ENCODE results near the gene XRN2. TPM values are rescaled to one million over a fixed set of nuclear protein-coding genes. Genes with fewer than 3 reads are reported as not detected.

XRN2 gene, protein sequence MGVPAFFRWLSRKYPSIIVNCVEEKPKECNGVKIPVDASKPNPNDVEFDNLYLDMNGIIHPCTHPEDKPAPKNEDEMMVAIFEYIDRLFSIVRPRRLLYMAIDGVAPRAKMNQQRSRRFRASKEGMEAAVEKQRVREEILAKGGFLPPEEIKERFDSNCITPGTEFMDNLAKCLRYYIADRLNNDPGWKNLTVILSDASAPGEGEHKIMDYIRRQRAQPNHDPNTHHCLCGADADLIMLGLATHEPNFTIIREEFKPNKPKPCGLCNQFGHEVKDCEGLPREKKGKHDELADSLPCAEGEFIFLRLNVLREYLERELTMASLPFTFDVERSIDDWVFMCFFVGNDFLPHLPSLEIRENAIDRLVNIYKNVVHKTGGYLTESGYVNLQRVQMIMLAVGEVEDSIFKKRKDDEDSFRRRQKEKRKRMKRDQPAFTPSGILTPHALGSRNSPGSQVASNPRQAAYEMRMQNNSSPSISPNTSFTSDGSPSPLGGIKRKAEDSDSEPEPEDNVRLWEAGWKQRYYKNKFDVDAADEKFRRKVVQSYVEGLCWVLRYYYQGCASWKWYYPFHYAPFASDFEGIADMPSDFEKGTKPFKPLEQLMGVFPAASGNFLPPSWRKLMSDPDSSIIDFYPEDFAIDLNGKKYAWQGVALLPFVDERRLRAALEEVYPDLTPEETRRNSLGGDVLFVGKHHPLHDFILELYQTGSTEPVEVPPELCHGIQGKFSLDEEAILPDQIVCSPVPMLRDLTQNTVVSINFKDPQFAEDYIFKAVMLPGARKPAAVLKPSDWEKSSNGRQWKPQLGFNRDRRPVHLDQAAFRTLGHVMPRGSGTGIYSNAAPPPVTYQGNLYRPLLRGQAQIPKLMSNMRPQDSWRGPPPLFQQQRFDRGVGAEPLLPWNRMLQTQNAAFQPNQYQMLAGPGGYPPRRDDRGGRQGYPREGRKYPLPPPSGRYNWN
- 10 to 100 TPM; 55.5 to 80.8 (median 68.4) TPM for total RNA-seq

DNA sequence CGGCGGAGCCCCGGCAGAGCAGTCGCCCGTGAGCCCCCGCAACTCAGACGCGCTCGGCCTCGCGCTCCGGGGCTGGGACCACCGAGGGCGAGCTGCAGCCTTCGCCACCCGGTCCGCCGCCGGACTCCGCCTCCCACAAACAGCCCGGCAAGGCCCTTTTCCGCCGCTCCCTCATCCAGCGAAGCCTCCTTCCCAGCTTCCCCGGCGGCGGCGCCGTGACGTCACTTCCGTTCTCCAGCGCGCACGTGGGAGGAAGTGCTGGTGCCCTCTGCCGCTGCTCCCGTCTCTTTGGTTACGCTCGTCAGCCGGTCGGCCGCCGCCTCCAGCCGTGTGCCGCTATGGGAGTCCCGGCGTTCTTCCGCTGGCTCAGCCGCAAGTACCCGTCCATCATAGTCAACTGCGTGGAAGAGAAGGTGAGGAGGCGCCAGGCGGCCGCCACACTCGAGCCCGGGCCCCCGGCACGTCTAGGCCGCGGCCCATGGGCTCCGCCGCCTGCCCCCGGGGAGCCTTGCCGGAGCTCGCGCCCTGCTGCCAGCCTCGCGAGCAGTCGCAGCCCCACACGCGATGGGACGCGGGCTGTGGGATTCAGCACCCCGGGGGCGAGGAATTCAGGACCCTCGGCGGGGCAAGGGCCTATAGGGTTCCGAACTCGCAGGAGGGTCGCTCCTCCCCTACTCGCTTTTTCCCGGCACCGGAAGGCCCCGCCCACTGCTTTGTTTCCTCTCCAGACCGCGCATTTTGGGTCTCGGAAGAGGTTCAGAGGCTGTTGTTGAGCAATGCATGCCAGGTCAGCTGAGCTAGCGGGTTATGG is at the start of gene XRN2:
TSS of gene XRN2 (plus strand) at position 271 of the 811 bp plus-strand sequence. CDS start at position 339, 68 bp downstream.
- TF ChIP-seq POLR2AphosphoS5 (IDR thresholded peaks at IDR 0.05): peak; percentile 96
- TF ChIP-seq POLR2A (IDR thresholded peaks at IDR 0.05): peak; percentile 83 to 86
- no peak for TF ChIP-seq EP300 (IDR thresholded peaks at IDR 0.05)
- TF ChIP-seq, protein P1, sequence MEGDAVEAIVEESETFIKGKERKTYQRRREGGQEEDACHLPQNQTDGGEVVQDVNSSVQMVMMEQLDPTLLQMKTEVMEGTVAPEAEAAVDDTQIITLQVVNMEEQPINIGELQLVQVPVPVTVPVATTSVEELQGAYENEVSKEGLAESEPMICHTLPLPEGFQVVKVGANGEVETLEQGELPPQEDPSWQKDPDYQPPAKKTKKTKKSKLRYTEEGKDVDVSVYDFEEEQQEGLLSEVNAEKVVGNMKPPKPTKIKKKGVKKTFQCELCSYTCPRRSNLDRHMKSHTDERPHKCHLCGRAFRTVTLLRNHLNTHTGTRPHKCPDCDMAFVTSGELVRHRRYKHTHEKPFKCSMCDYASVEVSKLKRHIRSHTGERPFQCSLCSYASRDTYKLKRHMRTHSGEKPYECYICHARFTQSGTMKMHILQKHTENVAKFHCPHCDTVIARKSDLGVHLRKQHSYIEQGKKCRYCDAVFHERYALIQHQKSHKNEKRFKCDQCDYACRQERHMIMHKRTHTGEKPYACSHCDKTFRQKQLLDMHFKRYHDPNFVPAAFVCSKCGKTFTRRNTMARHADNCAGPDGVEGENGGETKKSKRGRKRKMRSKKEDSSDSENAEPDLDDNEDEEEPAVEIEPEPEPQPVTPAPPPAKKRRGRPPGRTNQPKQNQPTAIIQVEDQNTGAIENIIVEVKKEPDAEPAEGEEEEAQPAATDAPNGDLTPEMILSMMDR (IDR thresholded peaks at IDR 0.05): peak in 1 of 4 experiments; percentile 44
- peak within 1 kb of the TSS; percentile 77 to 98 (median 98) for H3K27ac ChIP-seq
- peak within 1 kb of the TSS; percentile 59 to 96 for H3K4me3 ChIP-seq
- 0% methylated on average over 2 of the region's 87 CpGs; no CpG with 5 or more reads in 1 of the 2 donors for WGBS, 2 donors (ENCODE audit: low coverage in 1 of 2)
- no peaks in the 10 kb centered on the region for H3K27me3 ChIP-seq
- H3K4me1 ChIP-seq: peaks cover 0 to 23% (median 7%) of the 10 kb centered on the region in 3 donors
- H3K9me3 ChIP-seq: no peaks in the 10 kb centered on the region
- H3K36me3 ChIP-seq: peaks cover 0 to 3% of the 10 kb centered on the region in 2 donors
- peak; percentile 97 for ATAC-seq

GRCh38 chr20:21257192-21257591 is 45.9 kb upstream of the XRN2 start:
- ATAC-seq: no peak
- no peaks in the 10 kb centered on the region for H3K27me3 ChIP-seq
- H3K27ac ChIP-seq: no peak overlapping the region
- no peaks in the 10 kb centered on the region for H3K36me3 ChIP-seq
- no peaks in the 10 kb centered on the region for H3K4me1 ChIP-seq
- no peak overlapping the region for H3K4me3 ChIP-seq
- no peak for TF ChIP-seq POLR2A (IDR thresholded peaks at IDR 0.05)
- no peak for TF ChIP-seq EP300 (IDR thresholded peaks at IDR 0.05)
- TF ChIP-seq POLR2AphosphoS5 (IDR thresholded peaks at IDR 0.05): no peak
- TF ChIP-seq, protein P1 (IDR thresholded peaks at IDR 0.05): no peak
- 69 to 79% methylated on average over 3 of the region's 3 CpGs for WGBS, 2 donors (ENCODE audit: low coverage in 1 of 2)
- no peaks in the 10 kb centered on the region for H3K9me3 ChIP-seq

DNA sequence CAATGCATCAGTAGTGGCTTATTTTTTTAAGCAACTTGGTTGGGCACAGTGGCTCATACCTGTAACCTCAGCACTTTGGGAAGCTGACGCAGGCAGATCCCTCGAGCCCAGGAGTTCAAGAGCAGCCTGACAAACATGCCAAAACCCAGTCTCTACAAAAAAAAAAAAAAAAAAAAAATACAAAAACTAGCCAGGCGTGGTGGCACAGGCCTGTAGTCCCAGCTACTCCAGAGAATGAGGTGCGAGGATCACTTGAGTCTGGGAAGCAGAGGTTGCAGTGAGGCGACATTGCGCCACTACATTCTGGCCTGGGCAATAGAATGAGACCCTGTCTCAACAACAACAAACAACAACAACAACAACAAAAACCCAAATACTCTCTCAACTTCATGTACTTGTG is 44.7 kb upstream of the XRN2 start:
- no peak for ATAC-seq
- TF ChIP-seq, protein P1 (IDR thresholded peaks at IDR 0.05): no peak
- no peak for TF ChIP-seq POLR2A (IDR thresholded peaks at IDR 0.05)
- no peak for TF ChIP-seq POLR2AphosphoS5 (IDR thresholded peaks at IDR 0.05)
- TF ChIP-seq EP300 (IDR thresholded peaks at IDR 0.05): no peak
- Histone ChIP-seq H3K4me3 (no peak overlapping the region), H3K36me3 (no peaks in the 10 kb centered on the region), H3K27me3 (no peaks in the 10 kb centered on the region), H3K4me1 (no peaks in the 10 kb centered on the region), H3K27ac (no peak overlapping the region), H3K9me3 (no peaks in the 10 kb centered on the region)
- WGBS, 2 donors (ENCODE audit: low coverage in 1 of 2): 80% methylated on average over 2 to 6 of the region's 6 CpGs

DNA sequence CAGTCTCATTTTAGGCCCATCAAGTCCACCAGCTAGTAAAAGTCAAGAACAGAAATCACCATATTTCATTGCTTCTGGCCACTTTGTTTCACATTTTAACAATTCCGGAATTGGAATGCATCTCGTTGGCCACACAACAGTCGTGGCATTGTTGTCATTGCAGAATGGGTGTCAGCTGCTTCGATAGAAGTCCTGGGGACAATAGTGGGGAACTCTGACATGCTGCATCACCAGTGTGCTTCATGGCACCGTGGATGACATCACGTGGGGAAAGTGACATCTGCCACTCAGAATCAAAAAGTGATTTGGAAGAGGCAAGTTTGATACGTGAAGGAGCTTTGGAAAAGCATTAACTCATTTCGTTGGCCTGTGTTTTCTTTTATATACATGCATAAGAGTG is 43.8 kb upstream of the XRN2 start:
- no peak overlapping the region for H3K27ac ChIP-seq
- no peak for TF ChIP-seq POLR2A (IDR thresholded peaks at IDR 0.05)
- TF ChIP-seq, protein P1 (IDR thresholded peaks at IDR 0.05): no peak
- no peak for TF ChIP-seq EP300 (IDR thresholded peaks at IDR 0.05)
- no peak for TF ChIP-seq POLR2AphosphoS5 (IDR thresholded peaks at IDR 0.05)
- no peak for ATAC-seq
- H3K36me3 ChIP-seq: no peaks in the 10 kb centered on the region
- no peaks in the 10 kb centered on the region for H3K27me3 ChIP-seq
- H3K4me3 ChIP-seq: no peak overlapping the region
- WGBS, 2 donors (ENCODE audit: low coverage in 1 of 2): 82 to 84% methylated on average over 7 to 8 of the region's 8 CpGs
- H3K4me1 ChIP-seq: no peaks in the 10 kb centered on the region
- no peaks in the 10 kb centered on the region for H3K9me3 ChIP-seq

All from gastroesophageal sphincter (tissue), 4 donors.